ENCODE data around the gene KLK5. TPM values are rescaled to one million over a fixed set of nuclear protein-coding genes. Genes with fewer than 3 reads are reported as not detected.
A peak's percentile ranks its signal among the peaks of the same experiment; 100 is the strongest.
"Not testable (repeated sequence)": the region's sequence is repeated elsewhere in the genome, so short reads cannot be mapped to it uniquely, and the experiment has no call there.

KLK5 gene
- total and polyA plus RNA-seq, 4 donors, result not detected

GRCh38 chr19:50974702-50975556 is 22.1 kb upstream of the KLK5 start:
- DNase-seq (no peak), ATAC-seq (ENCODE audit: low FRiP score) (no peak)
- Histone ChIP-seq H3K27ac (ENCODE audit: low read depth in 1 of 2, low read length in 2 of 2) (no peak overlapping the region), H3K4me3 (ENCODE audit: low read length in 2 of 2) (no peak overlapping the region), H3K9me3 (ENCODE audit: control insufficient read depth, low read length) (no peaks in the 10 kb centered on the region), H3K4me1 (ENCODE audit: control insufficient read depth in 1 of 2, insufficient read depth in 2 of 2, low read length in 2 of 2) (no peaks in the 10 kb centered on the region), H3K27me3 (ENCODE audit: control insufficient read depth in 1 of 2, insufficient read depth in 2 of 2, low read length in 1 of 2) (no peaks in the 10 kb centered on the region), H3K36me3 (ENCODE audit: control insufficient read depth in 1 of 2, insufficient read depth in 2 of 2, low read length in 1 of 2) (no peaks in the 10 kb centered on the region)
- intact Hi-C loops (cut with DNase I), result no loop called here
- 2 to 19% methylated on average over 2 to 9 of the region's 9 CpGs for WGBS, 2 donors

DNA sequence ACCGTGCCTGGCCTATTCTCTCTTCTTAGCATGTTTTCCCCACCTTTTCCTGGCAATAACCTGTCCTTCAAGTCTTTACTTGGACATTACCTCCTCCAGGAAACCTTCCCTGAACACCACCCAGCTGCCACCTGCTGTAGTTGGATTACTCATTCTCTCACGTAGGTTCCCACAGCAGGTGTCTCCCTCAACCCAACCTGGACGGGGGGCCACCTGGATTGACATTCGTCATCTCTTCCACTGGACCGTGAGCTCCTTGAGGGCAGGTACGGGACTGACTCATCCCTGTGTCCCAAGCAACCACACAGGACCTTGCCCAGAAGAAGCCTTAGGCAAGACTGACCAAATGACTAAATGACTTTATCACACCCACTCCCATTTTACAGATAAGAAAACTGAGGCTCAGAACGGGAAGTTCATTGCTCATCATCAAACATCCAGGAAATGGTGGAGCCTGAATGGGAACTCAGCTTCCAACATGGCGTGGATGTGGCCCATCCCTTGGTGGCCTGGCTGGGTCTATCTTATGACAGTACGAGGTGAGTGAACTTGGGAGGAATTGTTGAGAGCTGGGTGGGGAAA is 20.0 kb upstream of the KLK5 start:
- no peaks in the 10 kb centered on the region for H3K9me3 ChIP-seq (ENCODE audit: control insufficient read depth, low read length)
- no peaks in the 10 kb centered on the region for H3K4me1 ChIP-seq (ENCODE audit: control insufficient read depth in 1 of 2, insufficient read depth in 2 of 2, low read length in 2 of 2)
- ATAC-seq (ENCODE audit: low FRiP score) (no peak), DNase-seq (peak in 1 of 2 donors; percentile 40)
- no peaks in the 10 kb centered on the region for H3K36me3 ChIP-seq (ENCODE audit: control insufficient read depth in 1 of 2, insufficient read depth in 2 of 2, low read length in 1 of 2)
- no peak overlapping the region for H3K4me3 ChIP-seq (ENCODE audit: low read length in 2 of 2)
- intact Hi-C loops (cut with DNase I), result no loop called here
- no peaks in the 10 kb centered on the region for H3K27me3 ChIP-seq (ENCODE audit: control insufficient read depth in 1 of 2, insufficient read depth in 2 of 2, low read length in 1 of 2)
- WGBS, 2 donors, result 77 to 83% methylated on average over 9 of the region's 9 CpGs
- H3K27ac ChIP-seq (ENCODE audit: low read depth in 1 of 2, low read length in 2 of 2), result no peak overlapping the region

DNA sequence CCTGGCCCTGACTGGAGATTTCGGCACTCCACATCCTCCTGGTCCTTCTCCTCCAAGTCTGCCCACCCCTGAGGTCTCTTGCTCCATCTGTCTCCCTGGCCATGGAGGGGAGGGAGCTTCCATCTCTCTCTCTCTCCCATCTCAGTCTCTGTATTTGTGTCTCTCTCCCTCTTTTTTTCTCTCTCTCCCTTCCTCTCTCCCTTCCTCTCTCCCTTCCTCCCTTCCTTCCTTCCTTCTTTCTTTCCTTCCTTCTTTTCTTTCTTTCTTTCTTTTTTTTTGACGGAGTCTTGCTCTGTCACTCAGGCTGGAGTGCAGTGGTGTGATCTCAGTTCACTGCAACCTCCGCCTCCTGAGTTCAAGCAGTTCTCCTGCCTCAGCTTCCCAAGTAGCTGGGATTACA is 17.0 kb upstream of the KLK5 start:
- H3K27me3 ChIP-seq (ENCODE audit: control insufficient read depth in 1 of 2, insufficient read depth in 2 of 2, low read length in 1 of 2); H3K9me3 ChIP-seq (ENCODE audit: control insufficient read depth, low read length); H3K27ac ChIP-seq (ENCODE audit: low read depth in 1 of 2, low read length in 2 of 2); DNase-seq; H3K4me1 ChIP-seq (ENCODE audit: control insufficient read depth in 1 of 2, insufficient read depth in 2 of 2, low read length in 2 of 2); H3K36me3 ChIP-seq (ENCODE audit: control insufficient read depth in 1 of 2, insufficient read depth in 2 of 2, low read length in 1 of 2); intact Hi-C loops (cut with DNase I); H3K4me3 ChIP-seq (ENCODE audit: low read length in 2 of 2); ATAC-seq (ENCODE audit: low FRiP score): not testable (repeated sequence)
- 78 to 83% methylated on average over 3 of the region's 3 CpGs for WGBS, 2 donors

DNA sequence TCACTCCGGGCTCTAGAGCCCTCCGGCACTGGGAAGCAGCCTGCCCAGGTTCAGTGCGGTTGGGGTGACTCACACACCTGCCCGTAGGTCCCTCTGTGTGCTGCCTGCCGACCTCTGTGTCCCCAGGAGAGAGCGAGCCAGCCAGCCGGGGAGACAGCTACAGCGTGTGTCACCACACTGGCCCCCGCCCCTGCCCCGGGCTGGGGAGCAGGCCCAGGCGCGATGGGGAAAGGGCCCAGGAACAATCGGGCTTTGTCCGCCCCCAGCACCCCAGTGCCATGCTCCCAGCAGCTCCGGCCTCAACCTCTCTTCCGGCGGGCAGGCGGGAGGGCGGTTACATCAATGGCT is 16.5 kb upstream of the KLK5 start, which contains the start of gene KLK6:
TSS of gene KLK6 (minus strand) at position 179 of the 348 bp plus-strand sequence. CDS start 1,487 bp downstream, outside the sequence.
- Histone ChIP-seq H3K27me3 (ENCODE audit: control insufficient read depth in 1 of 2, insufficient read depth in 2 of 2, low read length in 1 of 2) (no peaks in the 10 kb centered on the region), H3K36me3 (ENCODE audit: control insufficient read depth in 1 of 2, insufficient read depth in 2 of 2, low read length in 1 of 2) (no peaks in the 10 kb centered on the region), H3K4me1 (ENCODE audit: control insufficient read depth in 1 of 2, insufficient read depth in 2 of 2, low read length in 2 of 2) (no peaks in the 10 kb centered on the region), H3K4me3 (ENCODE audit: low read length in 2 of 2) (no peak within 1 kb of the TSS), H3K9me3 (ENCODE audit: control insufficient read depth, low read length) (no peaks in the 10 kb centered on the region), H3K27ac (ENCODE audit: low read depth in 1 of 2, low read length in 2 of 2) (no peak within 1 kb of the TSS)
- intact Hi-C loops (cut with DNase I), result no loop called here
- ATAC-seq (ENCODE audit: low FRiP score) (no peak), DNase-seq (peak in 1 of 2 donors; percentile 62)
- WGBS, 2 donors, result 64 to 72% methylated on average over 17 to 19 of the region's 19 CpGs

DNA sequence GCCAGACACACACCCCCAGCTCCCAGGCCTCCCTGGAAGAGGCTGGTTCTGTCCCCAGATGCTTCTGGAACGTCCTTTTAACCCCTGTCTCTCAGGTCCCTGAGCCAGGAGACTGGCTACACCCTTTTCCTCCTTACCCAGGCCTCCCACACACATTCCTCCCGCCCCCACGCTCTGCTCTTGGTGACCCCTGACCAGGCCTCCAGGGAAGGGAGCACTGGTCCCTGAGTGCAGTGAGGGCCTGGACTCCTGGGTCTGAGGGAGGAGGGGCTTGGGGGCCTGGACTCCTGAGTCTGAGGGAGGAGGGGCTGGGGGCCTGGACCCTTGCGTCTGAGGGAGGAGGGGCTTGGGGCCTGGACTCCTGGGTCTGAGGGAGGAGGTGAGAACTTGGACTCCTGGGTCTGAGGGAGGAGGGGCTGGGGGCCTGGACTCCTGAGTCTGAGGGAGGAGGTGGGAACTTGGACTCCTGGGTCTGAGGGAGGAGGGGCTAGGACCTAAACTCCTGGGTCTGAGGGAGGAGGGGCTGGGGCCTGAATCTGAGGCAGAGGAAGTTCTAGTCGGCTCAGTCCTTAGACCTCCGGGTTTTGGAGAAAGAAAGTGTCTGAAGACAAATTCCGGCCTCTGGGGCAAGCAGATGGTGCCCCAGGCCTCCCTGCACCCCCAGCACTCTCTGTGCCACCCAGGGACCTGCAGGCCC is 16.0 kb upstream of the KLK5 start:
- 23 to 33% methylated on average over 7 of the region's 7 CpGs for WGBS, 2 donors
- Histone ChIP-seq H3K36me3 (ENCODE audit: control insufficient read depth in 1 of 2, insufficient read depth in 2 of 2, low read length in 1 of 2) (no peaks in the 10 kb centered on the region), H3K27ac (ENCODE audit: low read depth in 1 of 2, low read length in 2 of 2) (no peak overlapping the region), H3K4me1 (ENCODE audit: control insufficient read depth in 1 of 2, insufficient read depth in 2 of 2, low read length in 2 of 2) (no peaks in the 10 kb centered on the region), H3K9me3 (ENCODE audit: control insufficient read depth, low read length) (no peaks in the 10 kb centered on the region), H3K27me3 (ENCODE audit: control insufficient read depth in 1 of 2, insufficient read depth in 2 of 2, low read length in 1 of 2) (no peaks in the 10 kb centered on the region), H3K4me3 (ENCODE audit: low read length in 2 of 2) (no peak overlapping the region)
- ATAC-seq (ENCODE audit: low FRiP score) (no peak), DNase-seq (peak in 1 of 2 donors; percentile 26)
- intact Hi-C loops (cut with DNase I), result no loop called here

DNA sequence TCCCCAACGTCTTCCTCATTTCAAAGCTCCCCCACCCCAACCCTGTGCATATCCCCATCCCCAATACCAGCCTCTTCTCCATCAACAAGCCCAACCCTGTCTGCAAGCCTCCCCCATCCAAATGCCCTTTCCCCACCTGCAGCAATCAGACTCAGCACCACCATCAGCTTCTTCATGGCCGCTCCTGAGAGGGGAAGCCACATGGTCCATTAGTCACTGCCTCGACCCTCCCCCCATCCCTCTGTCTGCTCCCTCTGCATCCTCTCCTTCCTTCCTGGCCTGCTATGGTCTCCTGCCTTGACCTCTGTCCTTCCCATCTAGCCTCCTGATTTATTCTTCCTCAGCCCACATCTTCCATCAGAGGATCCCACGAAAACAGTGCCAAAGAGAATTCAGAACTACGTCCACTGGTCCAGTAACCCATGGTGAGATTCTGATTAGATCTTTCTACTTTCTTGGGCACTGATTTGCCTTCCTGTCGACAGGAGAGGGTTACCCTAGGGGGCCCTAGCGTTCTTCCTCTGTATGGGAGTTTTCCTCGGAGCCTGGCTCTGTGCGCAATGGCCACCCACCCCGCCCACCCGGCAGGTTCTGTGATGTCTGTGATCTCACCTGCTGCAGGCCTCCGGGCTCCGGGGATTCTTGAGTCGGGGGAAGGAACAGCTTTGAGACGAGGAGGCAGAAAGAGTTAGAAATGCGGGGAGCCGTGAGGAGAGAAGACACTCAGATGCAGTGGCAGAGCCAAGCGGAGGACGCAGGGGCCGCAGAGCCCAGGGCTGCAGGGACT is 15.3 kb upstream of the KLK5 start:
- ATAC-seq (ENCODE audit: low FRiP score) (no peak), DNase-seq (peak in 1 of 2 donors; percentile 20)
- intact Hi-C loops (cut with DNase I), result no loop called here
- Histone ChIP-seq H3K27ac (ENCODE audit: low read depth in 1 of 2, low read length in 2 of 2) (no peak overlapping the region), H3K27me3 (ENCODE audit: control insufficient read depth in 1 of 2, insufficient read depth in 2 of 2, low read length in 1 of 2) (no peaks in the 10 kb centered on the region), H3K4me3 (ENCODE audit: low read length in 2 of 2) (no peak overlapping the region), H3K36me3 (ENCODE audit: control insufficient read depth in 1 of 2, insufficient read depth in 2 of 2, low read length in 1 of 2) (no peaks in the 10 kb centered on the region), H3K9me3 (ENCODE audit: control insufficient read depth, low read length) (no peaks in the 10 kb centered on the region), H3K4me1 (ENCODE audit: control insufficient read depth in 1 of 2, insufficient read depth in 2 of 2, low read length in 2 of 2) (no peaks in the 10 kb centered on the region)
- WGBS, 2 donors, result 29 to 34% methylated on average over 20 of the region's 20 CpGs

- DNase-seq (no peak), ATAC-seq (ENCODE audit: low FRiP score) (no peak)
- no peaks in the 10 kb centered on the region for H3K36me3 ChIP-seq (ENCODE audit: control insufficient read depth in 1 of 2, insufficient read depth in 2 of 2, low read length in 1 of 2)
- no peak overlapping the region for H3K27ac ChIP-seq (ENCODE audit: low read depth in 1 of 2, low read length in 2 of 2)
- intact Hi-C loops (cut with DNase I), result no loop called here
- WGBS, 2 donors, result 89 to 91% methylated on average over 3 of the region's 3 CpGs
- H3K4me1 ChIP-seq (ENCODE audit: control insufficient read depth in 1 of 2, insufficient read depth in 2 of 2, low read length in 2 of 2), result no peaks in the 10 kb centered on the region
- H3K4me3 ChIP-seq (ENCODE audit: low read length in 2 of 2), result no peak overlapping the region
- H3K9me3 ChIP-seq (ENCODE audit: control insufficient read depth, low read length), result no peaks in the 10 kb centered on the region
- no peaks in the 10 kb centered on the region for H3K27me3 ChIP-seq (ENCODE audit: control insufficient read depth in 1 of 2, insufficient read depth in 2 of 2, low read length in 1 of 2)
These were observed 11.4 kb upstream of the KLK5 start for GRCh38 chr19:50964266-50964665.

DNA sequence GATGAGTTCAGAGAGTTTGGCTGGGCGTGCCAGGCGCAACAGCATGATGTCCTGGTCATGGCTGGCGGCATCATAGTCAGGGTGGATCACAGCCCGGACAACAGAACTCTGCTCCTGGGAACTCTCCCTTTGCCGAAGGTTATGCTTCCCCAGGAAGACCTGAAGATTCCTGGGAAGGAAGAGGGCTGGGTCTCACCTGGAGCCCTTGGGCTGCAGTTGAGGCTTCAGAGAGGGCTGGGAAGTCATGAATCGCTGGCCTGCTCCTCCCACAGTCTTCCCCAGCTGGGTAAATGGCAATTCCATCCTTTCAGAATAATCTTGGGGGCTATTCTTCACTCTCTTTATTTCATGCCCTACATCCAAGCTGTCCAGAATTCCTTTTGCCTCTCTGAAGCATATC is 10.5 kb upstream of the KLK5 start:
- Histone ChIP-seq H3K4me3 (ENCODE audit: low read length in 2 of 2) (no peak overlapping the region), H3K27ac (ENCODE audit: low read depth in 1 of 2, low read length in 2 of 2) (no peak overlapping the region), H3K9me3 (ENCODE audit: control insufficient read depth, low read length) (no peaks in the 10 kb centered on the region), H3K36me3 (ENCODE audit: control insufficient read depth in 1 of 2, insufficient read depth in 2 of 2, low read length in 1 of 2) (no peaks in the 10 kb centered on the region), H3K4me1 (ENCODE audit: control insufficient read depth in 1 of 2, insufficient read depth in 2 of 2, low read length in 2 of 2) (no peaks in the 10 kb centered on the region), H3K27me3 (ENCODE audit: control insufficient read depth in 1 of 2, insufficient read depth in 2 of 2, low read length in 1 of 2) (no peaks in the 10 kb centered on the region)
- intact Hi-C loops (cut with DNase I), result no loop called here
- 80 to 91% methylated on average over 6 of the region's 6 CpGs for WGBS, 2 donors
- no peak for ATAC-seq (ENCODE audit: low FRiP score)
- DNase-seq, result no peak

Measured in aorta (tissue), 5 donors.